H1 (cell line): Measurements from ENCODE around the gene NFE2L2. TPM values are rescaled to one million over a fixed set of nuclear protein-coding genes. Genes with fewer than 3 reads are reported as not detected.

Source experiments
- ASH2L ChIP-seq: fragments of 200-600, 300-600 bp; sonication (generic); IDR thresholded peaks from one replicate; pipeline ENCODE4 v1.7.1; 2017; ENCODE audit warnings: low read length
- CBX5 ChIP-seq: fragments of 300-800, 300-1000 bp; sonication (generic); IDR thresholded peaks from 2 replicates; pipeline ENCODE4 v1.7.1; 2016; ENCODE audit warnings: antibody characterized with exemption, low read length, low read depth
- CBX8 ChIP-seq: fragments of 300-800, 300-1000 bp; sonication (generic); IDR thresholded peaks from 2 replicates; pipeline ENCODE4 v1.7.1; 2016; ENCODE audit warnings: low read depth, low read length, borderline replicate concordance
- CEBPB ChIP-seq: IDR thresholded peaks from 2 replicates; pipeline ENCODE4 v1.6.1; 2012; ENCODE audit warnings: low read depth, low read length
- CHD2 ChIP-seq: IDR thresholded peaks from 2 replicates; pipeline ENCODE4 v1.6.1; 2012; ENCODE audit warnings: low read length, improper control_type of control experiment
- CTBP2 ChIP-seq: IDR thresholded peaks from 2 replicates; pipeline ENCODE4 v1.7.0; 2011; ENCODE audit warnings: borderline replicate concordance, mild to moderate bottlenecking, moderate library complexity, mixed read lengths, low read length; ENCODE audit not compliant: insufficient read depth, insufficient read length
- EGR1 ChIP-seq: IDR thresholded peaks from 2 replicates; pipeline ENCODE4 v1.6.1; 2011; ENCODE audit warnings: low read depth, low read length, borderline replicate concordance
- FOSL1 ChIP-seq: IDR thresholded peaks from 2 replicates; pipeline ENCODE4 v1.6.1; 2011; ENCODE audit warnings: mild to moderate bottlenecking, low read depth, low read length, moderate library complexity; ENCODE audit not compliant: insufficient read depth
- JUND ChIP-seq: IDR thresholded peaks from 2 replicates; pipeline ENCODE4 v1.6.1; 2011; ENCODE audit warnings: mild to moderate bottlenecking, improper control_type of control experiment, low read length
- NANOG ChIP-seq: IDR thresholded peaks from 2 replicates; pipeline ENCODE4 v1.6.1; 2011; ENCODE audit warnings: low read length, low read depth, mild to moderate bottlenecking, inconsistent platforms; ENCODE audit not compliant: insufficient read depth, poor library complexity, severe bottlenecking
- PHF8 ChIP-seq: fragments of 200-600 bp; sonication (generic); conservative IDR thresholded peaks from 2 replicates; pipeline ENCODE4 v1.7.1; 2012; ENCODE audit warnings: low read depth, mild to moderate bottlenecking, inconsistent platforms, low read length, moderate library complexity
- POU5F1 ChIP-seq: IDR thresholded peaks from 2 replicates; pipeline ENCODE4 v1.6.1; 2011; ENCODE audit warnings: low read depth, mild to moderate bottlenecking, low read length, moderate library complexity
- RBBP5 ChIP-seq: IDR thresholded peaks from 2 replicates; pipeline ENCODE4 v1.7.1; 2012; ENCODE audit warnings: low read depth, mild to moderate bottlenecking, inconsistent platforms, low read length, moderate library complexity, borderline replicate concordance
- SAP30 ChIP-seq: fragments of 300-600 bp; sonication (generic); IDR thresholded peaks from 2 replicates; pipeline ENCODE4 v1.7.1; 2012; ENCODE audit warnings: low read length, moderate library complexity, mild to moderate bottlenecking, inconsistent platforms; ENCODE audit not compliant: insufficient read depth, insufficient replicate concordance
- SP2 ChIP-seq: IDR thresholded peaks from 2 replicates; pipeline ENCODE4 v1.6.1; 2012; ENCODE audit warnings: mild to moderate bottlenecking, low read length, inconsistent platforms
- SRF ChIP-seq: IDR thresholded peaks from 2 replicates; pipeline ENCODE4 v1.6.1; 2011; ENCODE audit warnings: mild to moderate bottlenecking, low read depth, low read length, moderate library complexity
- SUZ12 ChIP-seq: fragments of 200-600 bp; sonication (generic); IDR thresholded peaks from 2 replicates; pipeline ENCODE4 v1.6.1; 2012; ENCODE audit warnings: mild to moderate bottlenecking, inconsistent platforms, low read length, moderate library complexity, mixed read lengths
- TAF7 ChIP-seq: optimal IDR thresholded peaks from 2 replicates; pipeline ENCODE3; 2011; ENCODE audit warnings: low read depth, mild to moderate bottlenecking, inconsistent platforms, low read length, moderate library complexity, borderline replicate concordance
- TEAD4 ChIP-seq: IDR thresholded peaks from 2 replicates; pipeline ENCODE4 v1.6.1; 2012; ENCODE audit warnings: low read depth, low read length, inconsistent platforms, mixed read lengths
- USF2 ChIP-seq: IDR thresholded peaks from 2 replicates; pipeline ENCODE4 v1.6.1; 2011; ENCODE audit warnings: low read length, improper control_type of control experiment
- polyA plus RNA-seq, 7 experiments: library from polyadenylated mRNA; depleted of rRNA in 3 of 7; stranded (reverse) in 5 of 7; unstranded in 2 of 7; fragments of >200 nt in 5 of 7; fragments of 200-250 nt in 2 of 7; gene quantifications; 1 replicate in 5 of 7; 2 replicates in 1 of 7; 4 replicates in 1 of 7; pipeline versions ENCODE4 v1.2.1 to v1.2.3, GENCODE V29; 2011 to 2013; ENCODE audit warnings: missing spikeins in 2 of 7, mixed read lengths in 2 of 7
- total RNA-seq: library from RNA; stranded (reverse); fragmentation: NEBNext Ultra II Directional; extraction: Animal tissue kit (Norgen Biotek cat#: 25700); gene quantifications from 2 replicates; pipeline ENCODE4 v1.2.1, GENCODE V29; 2021
- TF ChIP-seq, protein P1 (sequence below): IDR thresholded peaks from 2 replicates; pipeline ENCODE4 v1.6.1; 2012; ENCODE audit warnings: low read length, inconsistent platforms

The NFE2L2 gene
- total and polyA plus RNA-seq, 2 of the 8 experiments (the other 6 are each of a cell fraction or from before 2014, with no cell fraction given), result 33.2 to 34.5 TPM

DNA sequence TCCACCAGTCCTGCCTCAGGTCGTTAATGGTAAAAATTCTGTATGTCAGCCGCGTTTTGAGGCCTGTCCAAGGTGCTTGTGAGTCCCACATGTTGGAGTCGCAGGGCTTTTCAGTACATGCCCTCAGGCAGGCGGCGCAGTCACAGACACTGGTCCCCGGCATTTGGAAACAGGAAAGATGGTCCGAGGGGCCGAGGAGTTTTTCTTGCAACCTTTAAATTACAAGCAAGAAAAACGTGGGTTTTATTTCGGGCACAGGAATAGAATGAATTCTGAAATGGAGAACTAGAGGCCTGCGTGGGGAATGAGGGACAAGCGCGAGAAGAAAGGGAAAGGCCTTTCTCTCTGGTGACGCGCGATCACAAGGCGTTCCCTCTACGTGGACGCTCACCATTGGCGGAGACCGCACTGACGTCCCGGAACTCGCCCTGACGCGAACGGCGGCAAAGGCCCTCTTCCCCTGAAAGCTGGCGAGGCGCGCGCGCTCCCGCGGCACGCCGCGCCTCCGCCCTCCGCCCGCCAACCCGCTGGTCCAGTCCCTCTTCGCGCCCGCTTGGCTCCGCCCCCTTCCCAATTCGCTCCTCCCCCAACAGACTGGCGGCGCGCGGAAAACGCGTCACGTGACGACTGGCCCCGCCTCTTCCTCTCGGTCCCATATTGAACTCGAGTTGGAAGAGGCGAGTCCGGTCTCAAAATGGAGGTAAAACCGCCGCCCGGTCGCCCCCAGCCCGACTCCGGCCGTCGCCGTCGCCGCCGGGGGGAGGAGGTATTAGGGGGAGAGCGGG is 52.2 kb downstream of the NFE2L2 start, which contains the start of gene HNRNPA3 (continued):
- TF ChIP-seq, protein P1, sequence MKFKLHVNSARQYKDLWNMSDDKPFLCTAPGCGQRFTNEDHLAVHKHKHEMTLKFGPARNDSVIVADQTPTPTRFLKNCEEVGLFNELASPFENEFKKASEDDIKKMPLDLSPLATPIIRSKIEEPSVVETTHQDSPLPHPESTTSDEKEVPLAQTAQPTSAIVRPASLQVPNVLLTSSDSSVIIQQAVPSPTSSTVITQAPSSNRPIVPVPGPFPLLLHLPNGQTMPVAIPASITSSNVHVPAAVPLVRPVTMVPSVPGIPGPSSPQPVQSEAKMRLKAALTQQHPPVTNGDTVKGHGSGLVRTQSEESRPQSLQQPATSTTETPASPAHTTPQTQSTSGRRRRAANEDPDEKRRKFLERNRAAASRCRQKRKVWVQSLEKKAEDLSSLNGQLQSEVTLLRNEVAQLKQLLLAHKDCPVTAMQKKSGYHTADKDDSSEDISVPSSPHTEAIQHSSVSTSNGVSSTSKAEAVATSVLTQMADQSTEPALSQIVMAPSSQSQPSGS, result peak; percentile 77
- TF ChIP-seq EGR1, result no peak
- no peak for TF ChIP-seq JUND
- TF ChIP-seq TEAD4, result no peak
- peak; percentile 77 for TF ChIP-seq USF2
- TF ChIP-seq SP2, result no peak
- TF ChIP-seq NANOG, result no peak
- TF ChIP-seq ASH2L, result no peak
- 0 out of 2 replicates have a peak, but pooled peaks have one; percentile 29 for TF ChIP-seq CHD2
- TF ChIP-seq SUZ12, result no peak
- TF ChIP-seq SRF, result peak; percentile 55
- TF ChIP-seq CTBP2, result no peak
- TF ChIP-seq RBBP5, result no peak
- TF ChIP-seq PHF8, result peak; percentile 79
- TF ChIP-seq CBX5, result no peak
- TF ChIP-seq SAP30, result peak; percentile 30
- TF ChIP-seq CEBPB, result no peak
- TF ChIP-seq FOSL1, result no peak
- no peak for TF ChIP-seq POU5F1
- TF ChIP-seq TAF7, result peak; percentile 91
- TF ChIP-seq CBX8, result no peak
